Measurements from ENCODE around the gene ACACA.
"Not testable (repeated sequence)": the region's sequence is repeated elsewhere in the genome, so short reads cannot be mapped to it uniquely, and the experiment has no call there.

Gene ACACA

GRCh38 chr17:37084372-37084771 lies 322.3 kb downstream of the ACACA start:
- TF ChIP-seq POLR2AphosphoS5 (IDR thresholded peaks at IDR 0.05; ENCODE audit: low read depth, low read length): no peak
- TF ChIP-seq POLR2A (IDR thresholded peaks at IDR 0.05; ENCODE audit: low read depth, low read length): no peak
- TF ChIP-seq TAF1 (IDR thresholded peaks at IDR 0.05; ENCODE audit: borderline replicate concordance, low read depth, low read length): no peak
- DNase-seq (ENCODE audit: insufficient read length) (no peak), FAIRE-seq (no peak)

GRCh38 chr17:37083456-37083855 lies 323.2 kb downstream of the ACACA start:
- DNase-seq (ENCODE audit: insufficient read length): no peak
- FAIRE-seq: no peak
- no peak for TF ChIP-seq POLR2A (IDR thresholded peaks at IDR 0.05; ENCODE audit: low read depth, low read length)
- TF ChIP-seq TAF1 (IDR thresholded peaks at IDR 0.05; ENCODE audit: borderline replicate concordance, low read depth, low read length): no peak
- no peak for TF ChIP-seq POLR2AphosphoS5 (IDR thresholded peaks at IDR 0.05; ENCODE audit: low read depth, low read length)

- FAIRE-seq (no peak), DNase-seq (ENCODE audit: insufficient read length) (no peak)
- no peak for TF ChIP-seq POLR2A (IDR thresholded peaks at IDR 0.05; ENCODE audit: low read depth, low read length)
- no peak for TF ChIP-seq TAF1 (IDR thresholded peaks at IDR 0.05; ENCODE audit: borderline replicate concordance, low read depth, low read length)
- TF ChIP-seq POLR2AphosphoS5 (IDR thresholded peaks at IDR 0.05; ENCODE audit: low read depth, low read length): no peak
Observed at GRCh38 chr17:37082985-37083384, 323.7 kb downstream of the ACACA start.

GRCh38 chr17:37082311-37082860 lies 324.2 kb downstream of the ACACA start:
- FAIRE-seq (no peak), DNase-seq (ENCODE audit: insufficient read length) (no peak)
- TF ChIP-seq TAF1 (IDR thresholded peaks at IDR 0.05; ENCODE audit: borderline replicate concordance, low read depth, low read length) (no peak), POLR2A (IDR thresholded peaks at IDR 0.05; ENCODE audit: low read depth, low read length) (no peak), POLR2AphosphoS5 (IDR thresholded peaks at IDR 0.05; ENCODE audit: low read depth, low read length) (no peak)

GRCh38 chr17:37081287-37081686 lies 325.3 kb downstream of the ACACA start:
- TF ChIP-seq POLR2A (IDR thresholded peaks at IDR 0.05; ENCODE audit: low read depth, low read length): no peak
- no peak for TF ChIP-seq POLR2AphosphoS5 (IDR thresholded peaks at IDR 0.05; ENCODE audit: low read depth, low read length)
- TF ChIP-seq TAF1 (IDR thresholded peaks at IDR 0.05; ENCODE audit: borderline replicate concordance, low read depth, low read length): no peak
- FAIRE-seq: no peak
- no peak for DNase-seq (ENCODE audit: insufficient read length)

- TF ChIP-seq TAF1 (IDR thresholded peaks at IDR 0.05; ENCODE audit: borderline replicate concordance, low read depth, low read length) (no peak), POLR2A (IDR thresholded peaks at IDR 0.05; ENCODE audit: low read depth, low read length) (no peak), POLR2AphosphoS5 (IDR thresholded peaks at IDR 0.05; ENCODE audit: low read depth, low read length) (no peak)
- no peak for FAIRE-seq
- DNase-seq (ENCODE audit: insufficient read length): no peak
Observed at GRCh38 chr17:37079735-37080134, 326.9 kb downstream of the ACACA start.

GRCh38 chr17:37079065-37079708 lies 327.4 kb downstream of the ACACA start:
- TF ChIP-seq POLR2AphosphoS5 (IDR thresholded peaks at IDR 0.05; ENCODE audit: low read depth, low read length): no peak
- TF ChIP-seq POLR2A (IDR thresholded peaks at IDR 0.05; ENCODE audit: low read depth, low read length): no peak
- no peak for TF ChIP-seq TAF1 (IDR thresholded peaks at IDR 0.05; ENCODE audit: borderline replicate concordance, low read depth, low read length)
- FAIRE-seq (no peak), DNase-seq (ENCODE audit: insufficient read length) (no peak)

GRCh38 chr17:37073464-37073863 lies 333.2 kb downstream of the ACACA start:
- FAIRE-seq; DNase-seq (ENCODE audit: insufficient read length): not testable (repeated sequence)

GRCh38 chr17:37069087-37069486 lies 337.5 kb downstream of the ACACA start:
- TF ChIP-seq POLR2AphosphoS5 (IDR thresholded peaks at IDR 0.05; ENCODE audit: low read depth, low read length): no peak
- TF ChIP-seq POLR2A (IDR thresholded peaks at IDR 0.05; ENCODE audit: low read depth, low read length): no peak
- no peak for TF ChIP-seq TAF1 (IDR thresholded peaks at IDR 0.05; ENCODE audit: borderline replicate concordance, low read depth, low read length)
- FAIRE-seq (no peak), DNase-seq (ENCODE audit: insufficient read length) (no peak)

GRCh38 chr17:37068266-37068665 lies 338.4 kb downstream of the ACACA start:
- TF ChIP-seq POLR2A (IDR thresholded peaks at IDR 0.05; ENCODE audit: low read depth, low read length) (no peak), POLR2AphosphoS5 (IDR thresholded peaks at IDR 0.05; ENCODE audit: low read depth, low read length) (no peak), TAF1 (IDR thresholded peaks at IDR 0.05; ENCODE audit: borderline replicate concordance, low read depth, low read length) (no peak)
- DNase-seq (ENCODE audit: insufficient read length): no peak
- no peak for FAIRE-seq

- TF ChIP-seq TAF1 (IDR thresholded peaks at IDR 0.05; ENCODE audit: borderline replicate concordance, low read depth, low read length) (no peak), POLR2AphosphoS5 (IDR thresholded peaks at IDR 0.05; ENCODE audit: low read depth, low read length) (no peak)
- DNase-seq (ENCODE audit: insufficient read length) (no peak), FAIRE-seq (no peak)
Observed at GRCh38 chr17:37067555-37068111, 339.0 kb downstream of the ACACA start.

All from GM12892 (cell line).